ENCODE measurements around the gene TCF4. TPM values are rescaled to one million over a fixed set of nuclear protein-coding genes. Genes with fewer than 3 reads are reported as not detected.

TCF4 gene
- total RNA-seq, 1 experiment from 2014 or later, result 0.42 TPM

DNA sequence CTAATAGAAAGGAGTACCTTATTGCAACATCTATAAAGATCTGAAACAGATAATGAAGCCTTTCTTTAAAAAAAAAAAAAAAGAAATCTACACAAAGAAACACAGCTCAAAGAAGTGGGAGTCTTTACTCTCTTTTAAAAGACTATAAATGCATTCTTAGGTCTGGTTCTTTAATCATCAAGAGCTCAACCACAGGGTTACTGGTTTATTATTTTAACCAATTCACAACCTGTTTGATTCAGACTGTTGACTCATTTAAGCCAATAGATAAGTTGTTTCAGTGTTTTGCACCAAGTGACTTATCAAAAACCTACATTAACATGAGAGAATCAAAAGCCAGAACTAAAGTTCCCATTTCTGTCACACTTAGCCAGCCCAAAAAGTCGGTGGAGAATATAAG, 93.1 kb downstream of the TCF4 start:
- RAD21 ChIA-PET (ENCODE audit: low non-redundant PET in 1 of 2, low total read pairs in 2 of 2, uncharacterized antibody in 2 of 2, unreplicated experiment in 2 of 2), result no interaction called here

DNA sequence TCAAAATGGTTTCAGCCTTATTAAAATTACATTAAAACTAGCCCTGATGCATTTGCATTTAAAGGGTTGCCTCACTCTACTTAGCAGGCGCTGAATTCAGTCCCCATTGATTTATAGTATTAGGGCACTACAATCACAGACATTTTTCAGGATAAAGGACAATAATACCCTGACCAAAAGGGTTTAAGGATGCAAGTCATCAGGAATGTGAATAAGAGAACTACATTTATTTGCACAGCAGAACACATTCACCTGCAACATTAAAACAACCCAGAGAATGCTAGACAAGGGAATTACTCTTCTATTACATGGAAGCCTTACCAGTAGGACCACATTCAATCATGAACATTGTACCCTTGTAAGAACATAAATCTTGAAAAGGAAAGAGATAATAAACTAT, 93.6 kb downstream of the TCF4 start:
- H3K9me3 ChIP-seq (ENCODE audit: control insufficient read depth in 1 of 2, insufficient read depth in 1 of 2, low read depth in 1 of 2, low read length in 2 of 2), result peaks cover 5 to 8% of the 10 kb centered on the region in 2 experiments; a peak in 2 of 4 replicates
- no peak overlapping the region for H2AFZ ChIP-seq (ENCODE audit: low read depth, low read length, poor library complexity, severe bottlenecking)
- DNase-seq (ENCODE audit: low read depth, low spot score), result no peak
- no peaks in the 10 kb centered on the region for H4K20me1 ChIP-seq (ENCODE audit: insufficient read depth)
- H3K36me3 ChIP-seq (ENCODE audit: control insufficient read depth in 1 of 2, insufficient read depth in 2 of 2, low read length in 2 of 2), result no peaks in the 10 kb centered on the region
- ChIA-PET RAD21 (ENCODE audit: low non-redundant PET in 1 of 2, low total read pairs in 2 of 2, uncharacterized antibody in 2 of 2, unreplicated experiment in 2 of 2) (no interaction called here), POLR2A (no interaction called here), CTCF (no interaction called here)
- no peaks in the 10 kb centered on the region for H3K4me1 ChIP-seq (ENCODE audit: control insufficient read depth in 1 of 2, insufficient read depth in 2 of 2, low read length in 2 of 2)
- intact Hi-C loops (cut with micrococcal nuclease), result no loop called here
- ATAC-seq, result no peak
- H3K27me3 ChIP-seq (ENCODE audit: insufficient read depth, low read length), result no peaks in the 10 kb centered on the region
- no peaks in the 10 kb centered on the region for H3K9me2 ChIP-seq (ENCODE audit: insufficient read depth)
- no TSS peak for BruUV-seq (replicated peaks)
- no peaks in the 10 kb centered on the region for H3K79me2 ChIP-seq (ENCODE audit: insufficient read depth, low read length)
- no peak overlapping the region for H3K4me2 ChIP-seq (ENCODE audit: low read length)
- H3K4me3 ChIP-seq (replicated peaks in 1 of 2; ENCODE audit: low read depth in 1 of 2, low read length in 2 of 2), result no peak overlapping the region
- H3K9ac ChIP-seq (ENCODE audit: low read length), result no peak overlapping the region
- H3K27ac ChIP-seq (ENCODE audit: low read depth, low read length), result no peak overlapping the region
- TF ChIP-seq TCF7L2 (IDR thresholded peaks at IDR 0.05; ENCODE audit: borderline replicate concordance, extremely low read depth, insufficient read depth, insufficient read length), result no peak
- no peak for TF ChIP-seq YY1 (IDR thresholded peaks at IDR 0.05; ENCODE audit: extremely low read depth, insufficient replicate concordance, low read depth, low read length)
- TF ChIP-seq, protein P1, sequence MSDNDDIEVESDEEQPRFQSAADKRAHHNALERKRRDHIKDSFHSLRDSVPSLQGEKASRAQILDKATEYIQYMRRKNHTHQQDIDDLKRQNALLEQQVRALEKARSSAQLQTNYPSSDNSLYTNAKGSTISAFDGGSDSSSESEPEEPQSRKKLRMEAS (IDR thresholded peaks at IDR 0.05), result no peak
- TF ChIP-seq CBX3 (IDR thresholded peaks at IDR 0.05; ENCODE audit: low read depth), result no peak
- TF ChIP-seq, protein P2, sequence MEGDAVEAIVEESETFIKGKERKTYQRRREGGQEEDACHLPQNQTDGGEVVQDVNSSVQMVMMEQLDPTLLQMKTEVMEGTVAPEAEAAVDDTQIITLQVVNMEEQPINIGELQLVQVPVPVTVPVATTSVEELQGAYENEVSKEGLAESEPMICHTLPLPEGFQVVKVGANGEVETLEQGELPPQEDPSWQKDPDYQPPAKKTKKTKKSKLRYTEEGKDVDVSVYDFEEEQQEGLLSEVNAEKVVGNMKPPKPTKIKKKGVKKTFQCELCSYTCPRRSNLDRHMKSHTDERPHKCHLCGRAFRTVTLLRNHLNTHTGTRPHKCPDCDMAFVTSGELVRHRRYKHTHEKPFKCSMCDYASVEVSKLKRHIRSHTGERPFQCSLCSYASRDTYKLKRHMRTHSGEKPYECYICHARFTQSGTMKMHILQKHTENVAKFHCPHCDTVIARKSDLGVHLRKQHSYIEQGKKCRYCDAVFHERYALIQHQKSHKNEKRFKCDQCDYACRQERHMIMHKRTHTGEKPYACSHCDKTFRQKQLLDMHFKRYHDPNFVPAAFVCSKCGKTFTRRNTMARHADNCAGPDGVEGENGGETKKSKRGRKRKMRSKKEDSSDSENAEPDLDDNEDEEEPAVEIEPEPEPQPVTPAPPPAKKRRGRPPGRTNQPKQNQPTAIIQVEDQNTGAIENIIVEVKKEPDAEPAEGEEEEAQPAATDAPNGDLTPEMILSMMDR (IDR thresholded peaks at IDR 0.05 in 2 of 3, conservative IDR thresholded peaks at IDR 0.05 in 1 of 3; ENCODE audit: borderline replicate concordance in 1 of 3, insufficient read depth in 1 of 3, low read depth in 2 of 3, low read length in 2 of 3), result no peak
- no peak for TF ChIP-seq ZNF274 (IDR thresholded peaks at IDR 0.05; ENCODE audit: low read depth, low read length)
- no peak for TF ChIP-seq EZH2 (IDR thresholded peaks at IDR 0.05)
- no peak for TF ChIP-seq EZH2phosphoT487 (IDR thresholded peaks at IDR 0.05; ENCODE audit: borderline replicate concordance)
- TF ChIP-seq, protein P3, sequence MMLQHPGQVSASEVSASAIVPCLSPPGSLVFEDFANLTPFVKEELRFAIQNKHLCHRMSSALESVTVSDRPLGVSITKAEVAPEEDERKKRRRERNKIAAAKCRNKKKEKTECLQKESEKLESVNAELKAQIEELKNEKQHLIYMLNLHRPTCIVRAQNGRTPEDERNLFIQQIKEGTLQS (IDR thresholded peaks at IDR 0.05), result no peak
- TF ChIP-seq, protein P4, sequence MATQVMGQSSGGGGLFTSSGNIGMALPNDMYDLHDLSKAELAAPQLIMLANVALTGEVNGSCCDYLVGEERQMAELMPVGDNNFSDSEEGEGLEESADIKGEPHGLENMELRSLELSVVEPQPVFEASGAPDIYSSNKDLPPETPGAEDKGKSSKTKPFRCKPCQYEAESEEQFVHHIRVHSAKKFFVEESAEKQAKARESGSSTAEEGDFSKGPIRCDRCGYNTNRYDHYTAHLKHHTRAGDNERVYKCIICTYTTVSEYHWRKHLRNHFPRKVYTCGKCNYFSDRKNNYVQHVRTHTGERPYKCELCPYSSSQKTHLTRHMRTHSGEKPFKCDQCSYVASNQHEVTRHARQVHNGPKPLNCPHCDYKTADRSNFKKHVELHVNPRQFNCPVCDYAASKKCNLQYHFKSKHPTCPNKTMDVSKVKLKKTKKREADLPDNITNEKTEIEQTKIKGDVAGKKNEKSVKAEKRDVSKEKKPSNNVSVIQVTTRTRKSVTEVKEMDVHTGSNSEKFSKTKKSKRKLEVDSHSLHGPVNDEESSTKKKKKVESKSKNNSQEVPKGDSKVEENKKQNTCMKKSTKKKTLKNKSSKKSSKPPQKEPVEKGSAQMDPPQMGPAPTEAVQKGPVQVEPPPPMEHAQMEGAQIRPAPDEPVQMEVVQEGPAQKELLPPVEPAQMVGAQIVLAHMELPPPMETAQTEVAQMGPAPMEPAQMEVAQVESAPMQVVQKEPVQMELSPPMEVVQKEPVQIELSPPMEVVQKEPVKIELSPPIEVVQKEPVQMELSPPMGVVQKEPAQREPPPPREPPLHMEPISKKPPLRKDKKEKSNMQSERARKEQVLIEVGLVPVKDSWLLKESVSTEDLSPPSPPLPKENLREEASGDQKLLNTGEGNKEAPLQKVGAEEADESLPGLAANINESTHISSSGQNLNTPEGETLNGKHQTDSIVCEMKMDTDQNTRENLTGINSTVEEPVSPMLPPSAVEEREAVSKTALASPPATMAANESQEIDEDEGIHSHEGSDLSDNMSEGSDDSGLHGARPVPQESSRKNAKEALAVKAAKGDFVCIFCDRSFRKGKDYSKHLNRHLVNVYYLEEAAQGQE (IDR thresholded peaks at IDR 0.05; ENCODE audit: low read depth), result no peak
- TF ChIP-seq SRF (IDR thresholded peaks at IDR 0.05; ENCODE audit: low read depth), result no peak
- no peak for TF ChIP-seq SP1 (IDR thresholded peaks at IDR 0.05; ENCODE audit: low read depth)
- TF ChIP-seq CEBPB (IDR thresholded peaks at IDR 0.05; ENCODE audit: low read depth), result no peak

More for the DNA sequence above, 93.1 kb downstream of the TCF4 start:
- H3K4me1 ChIP-seq (ENCODE audit: control insufficient read depth in 1 of 2, insufficient read depth in 2 of 2, low read length in 2 of 2), result no peaks in the 10 kb centered on the region
- intact Hi-C loops (cut with micrococcal nuclease), result no loop called here
- POLR2A ChIA-PET, result no interaction called here
- H3K9me2 ChIP-seq (ENCODE audit: insufficient read depth), result no peaks in the 10 kb centered on the region
- H3K27ac ChIP-seq (ENCODE audit: low read depth, low read length), result no peak overlapping the region
- no peaks in the 10 kb centered on the region for H3K36me3 ChIP-seq (ENCODE audit: control insufficient read depth in 1 of 2, insufficient read depth in 2 of 2, low read length in 2 of 2)
- H3K79me2 ChIP-seq (ENCODE audit: insufficient read depth, low read length), result no peaks in the 10 kb centered on the region
- ATAC-seq (no peak), DNase-seq (ENCODE audit: low read depth, low spot score) (no peak)
- no peak overlapping the region for H3K9ac ChIP-seq (ENCODE audit: low read length)
- H2AFZ ChIP-seq (ENCODE audit: low read depth, low read length, poor library complexity, severe bottlenecking), result no peak overlapping the region
- H3K27me3 ChIP-seq (ENCODE audit: insufficient read depth, low read length), result no peaks in the 10 kb centered on the region
- CTCF ChIA-PET, result no interaction called here
- H3K4me2 ChIP-seq (ENCODE audit: low read length), result no peak overlapping the region
- H3K4me3 ChIP-seq (replicated peaks in 1 of 2; ENCODE audit: low read depth in 1 of 2, low read length in 2 of 2), result no peak overlapping the region
- TF ChIP-seq JUND (IDR thresholded peaks at IDR 0.05), result no peak
- peaks cover 5 to 9% of the 10 kb centered on the region in 2 experiments; a peak in 2 of 4 replicates for H3K9me3 ChIP-seq (ENCODE audit: control insufficient read depth in 1 of 2, insufficient read depth in 1 of 2, low read depth in 1 of 2, low read length in 2 of 2)
- BruUV-seq (replicated peaks), result no TSS peak
- H4K20me1 ChIP-seq (ENCODE audit: insufficient read depth), result no peaks in the 10 kb centered on the region
